Testis (tissue), 2 donors: ENCODE results near the gene RHPN2.

Experiments
- POLR2A ChIP-seq: fragments of 450-650 bp; IDR thresholded peaks from one replicate; pipeline ENCODE4 v1.6.1; 2017; ENCODE audit warnings: antibody characterized with exemption, mild to moderate bottlenecking, moderate library complexity
- TF ChIP-seq, protein P1 (sequence below), 3 experiments: fragments of 450-650 bp in 2 of 3; fragments of 200-600 bp in 1 of 3; sonication (generic) in 1 of 3; IDR thresholded peaks; one replicate each; pipeline ENCODE4 v1.5.1; 2016 to 2019; ENCODE audit warnings: antibody characterized with exemption in 3 of 3, mild to moderate bottlenecking in 2 of 3, moderate library complexity in 1 of 3

DNA sequence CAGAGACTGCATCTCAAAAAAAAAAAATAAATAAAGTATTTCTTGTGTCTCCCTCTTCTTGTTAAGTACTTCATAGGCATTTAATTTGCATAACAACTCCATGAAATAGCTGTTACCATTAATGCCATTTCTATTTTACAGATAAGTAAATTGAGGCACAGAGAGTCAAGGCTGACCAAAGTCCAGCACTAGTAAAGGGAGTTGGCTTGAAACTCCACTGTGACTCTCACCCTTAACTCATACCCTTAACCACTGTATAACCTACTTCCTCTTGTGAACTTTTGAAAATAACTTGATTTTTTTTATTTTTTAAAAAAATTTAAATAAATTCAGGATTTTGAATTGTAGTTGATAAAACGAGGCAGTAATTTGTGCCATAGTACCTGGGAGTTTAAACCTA lies 22.3 kb upstream of the RHPN2 start:
- no peak for TF ChIP-seq POLR2A
- TF ChIP-seq, protein P1, sequence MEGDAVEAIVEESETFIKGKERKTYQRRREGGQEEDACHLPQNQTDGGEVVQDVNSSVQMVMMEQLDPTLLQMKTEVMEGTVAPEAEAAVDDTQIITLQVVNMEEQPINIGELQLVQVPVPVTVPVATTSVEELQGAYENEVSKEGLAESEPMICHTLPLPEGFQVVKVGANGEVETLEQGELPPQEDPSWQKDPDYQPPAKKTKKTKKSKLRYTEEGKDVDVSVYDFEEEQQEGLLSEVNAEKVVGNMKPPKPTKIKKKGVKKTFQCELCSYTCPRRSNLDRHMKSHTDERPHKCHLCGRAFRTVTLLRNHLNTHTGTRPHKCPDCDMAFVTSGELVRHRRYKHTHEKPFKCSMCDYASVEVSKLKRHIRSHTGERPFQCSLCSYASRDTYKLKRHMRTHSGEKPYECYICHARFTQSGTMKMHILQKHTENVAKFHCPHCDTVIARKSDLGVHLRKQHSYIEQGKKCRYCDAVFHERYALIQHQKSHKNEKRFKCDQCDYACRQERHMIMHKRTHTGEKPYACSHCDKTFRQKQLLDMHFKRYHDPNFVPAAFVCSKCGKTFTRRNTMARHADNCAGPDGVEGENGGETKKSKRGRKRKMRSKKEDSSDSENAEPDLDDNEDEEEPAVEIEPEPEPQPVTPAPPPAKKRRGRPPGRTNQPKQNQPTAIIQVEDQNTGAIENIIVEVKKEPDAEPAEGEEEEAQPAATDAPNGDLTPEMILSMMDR (IDR thresholded peaks at IDR 0.05) = no peak
